DND-41 (cell line): Measurements from ENCODE around the gene FPR2.

Experiments used
- ATAC-seq: fragments of 200-7000 bp; cut with Tn5 transposase; 3 replicates; pipeline ENCODE4 v1.9.1; 2021; ENCODE audit warnings: low read depth; ENCODE audit not compliant: insufficient read depth
- DNase-seq: peaks from one replicate; pipeline ENCODE4 v3.0.0-alpha.2; 2020
- H2AFZ ChIP-seq: 2 replicates; pipeline ENCODE4 v1.6.0; 2012; ENCODE audit warnings: low read depth, low read length
- H3K27ac ChIP-seq: 2 replicates; pipeline ENCODE4 v1.5.1; 2012; ENCODE audit warnings: low read length, inconsistent platforms
- H3K27me3 ChIP-seq: fragments of 200-600 bp; sonication (generic); 2 replicates; pipeline ENCODE4 v1.6.0; 2012; ENCODE audit warnings: low read length, mild to moderate bottlenecking, inconsistent platforms; ENCODE audit not compliant: insufficient read depth, poor library complexity
- H3K36me3 ChIP-seq: 2 replicates; pipeline ENCODE4 v1.5.1; 2012; ENCODE audit warnings: low read length, inconsistent platforms; ENCODE audit not compliant: insufficient read depth
- H3K4me1 ChIP-seq: 2 replicates; pipeline ENCODE4 v1.5.1; 2012; ENCODE audit warnings: mild to moderate bottlenecking, low read length; ENCODE audit not compliant: insufficient read depth
- H3K4me2 ChIP-seq: 2 replicates; pipeline ENCODE4 v1.6.0; 2012; ENCODE audit warnings: mild to moderate bottlenecking, moderate library complexity, low read length, inconsistent platforms; ENCODE audit not compliant: insufficient read depth
- H3K4me3 ChIP-seq, 2 experiments: fragments of 200-600 bp in 1 of 2; shearing (Covaris generic) in 1 of 2; 2 replicates each; pipeline ENCODE4 v1.5.1; 2012 to 2016; ENCODE audit warnings: inconsistent platforms in 2 of 2, low read length in 2 of 2, mild to moderate bottlenecking in 2 of 2, low read depth in 1 of 2, moderate library complexity in 1 of 2
- H3K79me2 ChIP-seq: 2 replicates; pipeline ENCODE4 v1.6.0; 2012; ENCODE audit warnings: low read length, inconsistent platforms; ENCODE audit not compliant: insufficient read depth
- H3K9ac ChIP-seq: 2 replicates; pipeline ENCODE4 v1.6.0; 2012; ENCODE audit warnings: low read depth, mild to moderate bottlenecking, inconsistent platforms, low read length, moderate library complexity
- H3K9me3 ChIP-seq: 2 replicates; pipeline ENCODE4 v1.5.1; 2012; ENCODE audit warnings: low read length, moderate library complexity, mild to moderate bottlenecking, inconsistent platforms; ENCODE audit not compliant: insufficient read depth, severe bottlenecking
- H4K20me1 ChIP-seq: 2 replicates; pipeline ENCODE4 v1.6.0; 2012; ENCODE audit warnings: low read length; ENCODE audit not compliant: insufficient read depth
- EZH2 ChIP-seq: IDR thresholded peaks from 3 replicates; pipeline ENCODE4 v1.6.1; 2012; ENCODE audit warnings: borderline replicate concordance, low read depth, mild to moderate bottlenecking, moderate library complexity, low read length, inconsistent platforms; ENCODE audit not compliant: severe bottlenecking
- TF ChIP-seq, protein P1 (sequence below): IDR thresholded peaks from 2 replicates; pipeline ENCODE4 v1.5.1; 2012; ENCODE audit warnings: borderline replicate concordance, low read length, moderate library complexity, mild to moderate bottlenecking; ENCODE audit not compliant: poor library complexity, severe bottlenecking; ENCODE audit errors: extremely low read depth

The FPR2 gene

DNA sequence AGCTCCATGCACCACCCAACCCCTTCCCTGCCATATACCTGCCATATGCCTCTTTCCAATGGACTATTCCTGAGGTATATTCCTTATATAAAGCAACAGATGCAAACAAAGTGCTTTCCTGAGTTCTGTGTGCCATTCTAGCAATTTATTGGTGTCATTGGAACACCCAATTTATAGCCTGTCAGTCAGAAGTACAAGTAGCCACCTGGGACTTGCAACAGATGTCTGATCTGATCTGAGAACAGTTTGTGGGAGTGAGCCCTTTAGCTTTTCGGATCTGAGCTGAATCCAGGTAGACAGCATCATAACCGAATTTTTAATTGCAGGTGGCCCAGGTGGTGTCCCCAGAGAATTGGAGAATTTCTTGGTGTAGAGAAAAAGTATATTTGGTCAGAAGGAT lies 33.0 kb downstream of the FPR2 start:
- H3K4me3 ChIP-seq = no peak overlapping the region
- no peaks in the 10 kb centered on the region for H3K27me3 ChIP-seq
- no peak overlapping the region for H2AFZ ChIP-seq
- H3K9me3 ChIP-seq = no peaks in the 10 kb centered on the region
- no peaks in the 10 kb centered on the region for H3K36me3 ChIP-seq
- DNase-seq (no peak), ATAC-seq (no peak)
- H3K27ac ChIP-seq = no peak overlapping the region
- no peaks in the 10 kb centered on the region for H4K20me1 ChIP-seq
- H3K4me2 ChIP-seq = no peak overlapping the region
- no peaks in the 10 kb centered on the region for H3K79me2 ChIP-seq
- H3K9ac ChIP-seq = no peak overlapping the region
- TF ChIP-seq EZH2 = no peak
- TF ChIP-seq, protein P1, sequence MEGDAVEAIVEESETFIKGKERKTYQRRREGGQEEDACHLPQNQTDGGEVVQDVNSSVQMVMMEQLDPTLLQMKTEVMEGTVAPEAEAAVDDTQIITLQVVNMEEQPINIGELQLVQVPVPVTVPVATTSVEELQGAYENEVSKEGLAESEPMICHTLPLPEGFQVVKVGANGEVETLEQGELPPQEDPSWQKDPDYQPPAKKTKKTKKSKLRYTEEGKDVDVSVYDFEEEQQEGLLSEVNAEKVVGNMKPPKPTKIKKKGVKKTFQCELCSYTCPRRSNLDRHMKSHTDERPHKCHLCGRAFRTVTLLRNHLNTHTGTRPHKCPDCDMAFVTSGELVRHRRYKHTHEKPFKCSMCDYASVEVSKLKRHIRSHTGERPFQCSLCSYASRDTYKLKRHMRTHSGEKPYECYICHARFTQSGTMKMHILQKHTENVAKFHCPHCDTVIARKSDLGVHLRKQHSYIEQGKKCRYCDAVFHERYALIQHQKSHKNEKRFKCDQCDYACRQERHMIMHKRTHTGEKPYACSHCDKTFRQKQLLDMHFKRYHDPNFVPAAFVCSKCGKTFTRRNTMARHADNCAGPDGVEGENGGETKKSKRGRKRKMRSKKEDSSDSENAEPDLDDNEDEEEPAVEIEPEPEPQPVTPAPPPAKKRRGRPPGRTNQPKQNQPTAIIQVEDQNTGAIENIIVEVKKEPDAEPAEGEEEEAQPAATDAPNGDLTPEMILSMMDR = no peak
- H3K4me1 ChIP-seq = peaks cover 4% of the 10 kb centered on the region

DNA sequence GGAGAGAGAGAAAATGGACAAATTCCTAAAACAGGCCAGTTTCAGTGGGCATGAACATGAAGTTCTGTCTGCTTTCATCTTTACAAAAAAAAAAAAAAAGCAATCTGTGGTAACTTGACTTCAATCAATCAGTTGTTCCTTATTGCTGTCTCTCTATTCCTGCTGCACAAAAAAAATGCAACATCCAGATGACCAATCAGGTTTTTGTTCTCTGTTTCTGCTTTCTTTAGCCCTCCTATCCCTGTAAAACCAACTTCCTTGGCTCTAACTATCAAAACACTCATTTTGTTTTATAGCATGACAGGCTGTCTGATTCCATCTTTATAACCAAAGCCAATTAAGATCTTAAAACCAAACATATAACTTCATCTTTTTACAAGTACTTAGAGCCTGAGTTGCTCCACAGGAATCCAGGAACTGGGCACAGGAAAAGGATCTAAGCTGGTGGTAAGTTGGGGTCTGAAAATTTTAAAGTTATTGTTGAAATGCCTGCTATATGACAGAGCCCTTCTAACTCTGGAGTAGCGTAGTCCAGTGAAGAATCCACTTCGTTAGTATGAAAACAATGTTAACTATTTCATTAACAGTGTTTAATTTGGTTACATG lies 34.0 kb downstream of the FPR2 start, which contains the start of gene FPR3:
FPR3 (plus strand) TSS at position 273 of the 606 bp plus-strand sequence. CDS start 28,592 bp downstream, outside the sequence.
- peaks cover 9% of the 10 kb centered on the region for H3K4me1 ChIP-seq
- no peaks in the 10 kb centered on the region for H4K20me1 ChIP-seq
- H3K27ac ChIP-seq = no peak within 1 kb of the TSS
- no peak for TF ChIP-seq EZH2
- TF ChIP-seq, protein P1 = no peak
- no peak within 1 kb of the TSS for H3K4me2 ChIP-seq
- no peak within 1 kb of the TSS for H2AFZ ChIP-seq
- no peak for DNase-seq
- no peak within 1 kb of the TSS for H3K4me3 ChIP-seq
- H3K36me3 ChIP-seq = no peaks in the 10 kb centered on the region
- ATAC-seq = no peak
- no peaks in the 10 kb centered on the region for H3K9me3 ChIP-seq
- H3K79me2 ChIP-seq = no peaks in the 10 kb centered on the region
- H3K9ac ChIP-seq = no peak within 1 kb of the TSS
- H3K27me3 ChIP-seq = no peaks in the 10 kb centered on the region

DNA sequence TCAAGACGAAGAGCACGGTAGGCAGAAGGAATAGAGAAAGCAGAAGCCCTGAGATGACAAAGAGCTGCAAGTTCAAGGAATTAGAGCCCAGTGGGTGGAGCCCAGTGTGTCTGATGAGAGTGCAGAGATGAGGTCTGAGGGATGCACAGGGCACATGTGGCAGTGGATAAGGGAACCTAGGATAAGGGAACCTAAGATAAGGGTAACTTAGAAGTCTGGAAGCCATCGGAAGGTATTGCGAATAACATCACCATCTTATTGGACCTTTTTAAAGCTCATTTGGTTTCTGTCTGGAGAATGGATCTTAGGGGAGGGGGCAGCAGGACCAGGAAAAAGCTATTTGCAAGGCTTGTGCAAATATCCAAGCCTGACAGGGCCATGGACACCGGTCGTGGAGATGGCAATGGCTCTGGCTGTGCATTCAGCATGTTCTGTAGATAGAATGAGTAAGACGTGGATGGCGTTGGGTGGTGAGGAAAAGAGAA lies 35.3 kb downstream of the FPR2 start:
- H3K4me2 ChIP-seq = no peak overlapping the region
- H3K27me3 ChIP-seq = no peaks in the 10 kb centered on the region
- no peak overlapping the region for H3K27ac ChIP-seq
- no peak for TF ChIP-seq EZH2
- TF ChIP-seq, protein P1 = no peak
- no peaks in the 10 kb centered on the region for H3K9me3 ChIP-seq
- ATAC-seq (no peak), DNase-seq (no peak)
- H3K36me3 ChIP-seq = no peaks in the 10 kb centered on the region
- H4K20me1 ChIP-seq = no peaks in the 10 kb centered on the region
- no peak overlapping the region for H3K4me3 ChIP-seq
- no peaks in the 10 kb centered on the region for H3K79me2 ChIP-seq
- peaks cover 9% of the 10 kb centered on the region for H3K4me1 ChIP-seq
- H2AFZ ChIP-seq = no peak overlapping the region
- no peak overlapping the region for H3K9ac ChIP-seq
